ENCODE measurements around the gene CRAMP1. TPM values are rescaled to one million over a fixed set of nuclear protein-coding genes. Genes with fewer than 3 reads are reported as not detected.

CRAMP1 gene
- total and polyA plus RNA-seq, 2 of the 8 experiments (the other 6 are each of a cell fraction or from before 2014, with no cell fraction given): 19.2 to 23.2 TPM

DNA sequence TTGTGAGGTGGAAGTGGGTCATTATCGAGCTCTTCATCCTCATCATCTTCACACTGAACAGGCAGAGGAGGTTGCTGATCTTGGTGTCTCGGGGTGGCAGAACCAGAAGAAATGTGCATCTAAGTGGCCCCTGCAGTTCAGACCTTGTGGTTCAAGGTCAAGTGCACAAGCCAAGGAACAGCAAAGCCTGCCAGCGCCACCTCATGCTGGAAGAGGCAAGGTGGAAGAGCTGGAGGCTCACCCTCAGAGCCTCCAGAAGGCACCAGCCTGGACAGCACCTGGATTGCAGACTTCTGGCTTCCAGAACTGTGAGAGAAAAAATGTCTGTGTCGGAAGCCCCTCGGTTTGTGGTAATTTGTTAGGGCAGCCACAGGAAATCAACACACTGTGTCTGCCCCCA is 32.9 kb upstream of the CRAMP1 start:
- no peak overlapping the region for H2BK15ac ChIP-seq (ENCODE audit: low read length)
- no peaks in the 10 kb centered on the region for H3K9me3 ChIP-seq (ENCODE audit: insufficient read depth in 2 of 2, low read depth in 1 of 2, low read length in 1 of 2)
- no peaks in the 10 kb centered on the region for H3K23me2 ChIP-seq (ENCODE audit: low read depth, low read length)
- no peaks in the 10 kb centered on the region for H3K4me1 ChIP-seq (replicated peaks in 1 of 4; ENCODE audit: control insufficient read depth in 3 of 4, insufficient read depth in 4 of 4, low read length in 3 of 4)
- no peak overlapping the region for H4K91ac ChIP-seq (replicated peaks; ENCODE audit: insufficient read length, low read length)
- ChIA-PET CTCF (ENCODE audit: partially characterized antibody) (interaction anchor here (1.1 kb wide), 1 partner anchor 43 kb away, joined by 4 read pairs; no protein-coding TSS in a partner anchor), POLR2A (ENCODE audit: partially characterized antibody) (interaction anchor here (0.8 kb wide), 1 partner anchor 11 kb away, joined by 3 read pairs; no protein-coding TSS in a partner anchor)
- H3K4me3 ChIP-seq (ENCODE audit: extremely low read depth in 1 of 4, insufficient read depth in 2 of 4, low read depth in 3 of 4, low read length in 4 of 4): no peak overlapping the region
- H3K79me1 ChIP-seq (ENCODE audit: low read depth, low read length): no peaks in the 10 kb centered on the region
- no peak overlapping the region for H2BK20ac ChIP-seq (ENCODE audit: low read length)
- TF ChIP-seq SIN3A (conservative IDR thresholded peaks at IDR 0.05 in 1 of 2, IDR thresholded peaks at IDR 0.05 in 1 of 2; ENCODE audit: low read depth in 1 of 2, low read length in 2 of 2) (no peak), TBP (IDR thresholded peaks at IDR 0.05; ENCODE audit: low read depth, low read length) (no peak), GTF2F1 (IDR thresholded peaks at IDR 0.05; ENCODE audit: borderline replicate concordance, low read depth, low read length) (no peak), KDM5A (IDR thresholded peaks at IDR 0.05; ENCODE audit: low read length) (no peak), RXRA (IDR thresholded peaks at IDR 0.05; ENCODE audit: insufficient read depth, low read depth, low read length) (no peak), CEBPB (IDR thresholded peaks at IDR 0.05; ENCODE audit: low read depth, low read length) (no peak), POU5F1 (IDR thresholded peaks at IDR 0.05; ENCODE audit: low read depth, low read length) (no peak), TEAD4 (IDR thresholded peaks at IDR 0.05; ENCODE audit: low read depth, low read length) (no peak)
- TF ChIP-seq, protein P1, sequence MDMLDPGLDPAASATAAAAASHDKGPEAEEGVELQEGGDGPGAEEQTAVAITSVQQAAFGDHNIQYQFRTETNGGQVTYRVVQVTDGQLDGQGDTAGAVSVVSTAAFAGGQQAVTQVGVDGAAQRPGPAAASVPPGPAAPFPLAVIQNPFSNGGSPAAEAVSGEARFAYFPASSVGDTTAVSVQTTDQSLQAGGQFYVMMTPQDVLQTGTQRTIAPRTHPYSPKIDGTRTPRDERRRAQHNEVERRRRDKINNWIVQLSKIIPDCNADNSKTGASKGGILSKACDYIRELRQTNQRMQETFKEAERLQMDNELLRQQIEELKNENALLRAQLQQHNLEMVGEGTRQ (IDR thresholded peaks at IDR 0.05; ENCODE audit: low read length): no peak
- no peak overlapping the region for H3K18ac ChIP-seq (ENCODE audit: extremely low read depth, low read length)
- no peaks in the 10 kb centered on the region for H3K79me2 ChIP-seq (ENCODE audit: control insufficient read depth in 1 of 2, insufficient read depth in 2 of 2, low read length in 2 of 2)
- H4K5ac ChIP-seq (ENCODE audit: insufficient read length, low read depth, low read length): no peak overlapping the region
- DNase-seq (ENCODE audit: low read depth in 1 of 2, low spot score in 2 of 2) (no peak), FAIRE-seq (no peak)
- H3K4ac ChIP-seq (replicated peaks; ENCODE audit: insufficient read length, low read depth, low read length): no peak overlapping the region
- H3K56ac ChIP-seq (replicated peaks; ENCODE audit: insufficient read length, low read depth, low read length): no peak overlapping the region
- peaks cover 3 to 20% (median 11%) of the 10 kb centered on the region in 4 experiments; a peak in 6 of 8 replicates for H3K36me3 ChIP-seq (ENCODE audit: control insufficient read depth in 2 of 4, insufficient read depth in 4 of 4, low read length in 3 of 4)
- no peak overlapping the region for H3K23ac ChIP-seq (ENCODE audit: insufficient read length)
- H2BK120ac ChIP-seq (replicated peaks; ENCODE audit: low read depth, low read length): no peak overlapping the region
- H4K8ac ChIP-seq (ENCODE audit: extremely low read depth, insufficient read depth, low read length): no peak overlapping the region
- H2AK5ac ChIP-seq (ENCODE audit: low read depth, low read length): no peak overlapping the region
- H3K14ac ChIP-seq (ENCODE audit: insufficient read length): no peak overlapping the region
- H3K4me2 ChIP-seq (ENCODE audit: insufficient read depth in 1 of 2, low read depth in 2 of 2, low read length in 2 of 2): no peak overlapping the region
- H3K27ac ChIP-seq (ENCODE audit: low read depth, low read length): no peak overlapping the region
- H2AFZ ChIP-seq (ENCODE audit: low read length): no peak overlapping the region
- 90% methylated on average over 5 of the region's 5 CpGs; no CpG with 5 or more reads in 1 of the 2 experiments for WGBS, 2 experiments (ENCODE audit: extremely low coverage in 1 of 2, insufficient coverage in 1 of 2, insufficient read length in 1 of 2, insufficient replicate concordance in 2 of 2, low coverage in 1 of 2, low lambda C conversion rate in 2 of 2, missing lambda C conversion rate in 1 of 2)
- no peaks in the 10 kb centered on the region for H4K20me1 ChIP-seq (replicated peaks in 1 of 2; ENCODE audit: control insufficient read depth in 1 of 2, insufficient read depth in 2 of 2, low read length in 2 of 2)
- no peak overlapping the region for H2BK12ac ChIP-seq (ENCODE audit: low read depth, low read length)
- H3K9ac ChIP-seq (replicated peaks in 1 of 4; ENCODE audit: extremely low read depth in 1 of 4, low read depth in 3 of 4, low read length in 3 of 4): no peak overlapping the region
- H2BK5ac ChIP-seq (ENCODE audit: low read depth, low read length): no peak overlapping the region
- H3K27me3 ChIP-seq (replicated peaks in 1 of 4; ENCODE audit: control insufficient read depth in 3 of 4, extremely low read depth in 1 of 4, insufficient read depth in 3 of 4, low read length in 3 of 4): no peaks in the 10 kb centered on the region
